Rectal smooth muscle tissue (tissue), 1 donor: ENCODE data around the gene NHERF1.

Experiments
- H3K27ac ChIP-seq: one replicate; pipeline ENCODE4 v1.7.0; 2013; ENCODE audit warnings: low read depth, low read length, inconsistent platforms
- H3K27me3 ChIP-seq: one replicate; pipeline ENCODE4 v1.7.0; 2013; ENCODE audit warnings: low read length; ENCODE audit not compliant: control insufficient read depth, insufficient read depth
- H3K36me3 ChIP-seq: one replicate; pipeline ENCODE4 v1.7.0; 2013; ENCODE audit warnings: low read length; ENCODE audit not compliant: control insufficient read depth, insufficient read depth
- H3K4me1 ChIP-seq: one replicate; pipeline ENCODE4 v1.7.0; 2013; ENCODE audit warnings: low read length; ENCODE audit not compliant: control insufficient read depth, insufficient read depth
- H3K4me3 ChIP-seq: one replicate; pipeline ENCODE4 v1.7.0; 2013; ENCODE audit warnings: low read length
- H3K9ac ChIP-seq: one replicate; pipeline ENCODE4 v1.7.0; 2013; ENCODE audit warnings: low read length

NHERF1 gene

GRCh38 chr17:74723891-74724290, 24.5 kb upstream of the NHERF1 start:
- no peak overlapping the region for H3K9ac ChIP-seq
- no peaks in the 10 kb centered on the region for H3K4me1 ChIP-seq
- H3K27ac ChIP-seq, result no peak overlapping the region
- no peaks in the 10 kb centered on the region for H3K36me3 ChIP-seq
- H3K4me3 ChIP-seq, result no peak overlapping the region
- H3K27me3 ChIP-seq, result no peaks in the 10 kb centered on the region

- Histone ChIP-seq H3K27me3 (no peaks in the 10 kb centered on the region), H3K4me1 (no peaks in the 10 kb centered on the region), H3K36me3 (no peaks in the 10 kb centered on the region), H3K4me3 (no peak overlapping the region), H3K9ac (no peak overlapping the region), H3K27ac (no peak overlapping the region)
Observed at GRCh38 chr17:74725111-74725510, 23.3 kb upstream of the NHERF1 start.

- Histone ChIP-seq H3K9ac (no peak overlapping the region), H3K4me3 (no peak overlapping the region), H3K36me3 (no peaks in the 10 kb centered on the region), H3K27me3 (peaks cover 6% of the 10 kb centered on the region), H3K4me1 (no peaks in the 10 kb centered on the region), H3K27ac (no peak overlapping the region)
Observed at GRCh38 chr17:74728033-74728701, 20.3 kb upstream of the NHERF1 start.

- no peaks in the 10 kb centered on the region for H3K36me3 ChIP-seq
- no peaks in the 10 kb centered on the region for H3K4me1 ChIP-seq
- no peak overlapping the region for H3K27ac ChIP-seq
- H3K9ac ChIP-seq, result no peak overlapping the region
- H3K27me3 ChIP-seq, result peaks cover 6% of the 10 kb centered on the region
- no peak overlapping the region for H3K4me3 ChIP-seq
Observed at GRCh38 chr17:74728702-74729075, 19.7 kb upstream of the NHERF1 start.

- no peak overlapping the region for H3K9ac ChIP-seq
- H3K36me3 ChIP-seq, result no peaks in the 10 kb centered on the region
- H3K4me1 ChIP-seq, result no peaks in the 10 kb centered on the region
- no peak overlapping the region for H3K4me3 ChIP-seq
- H3K27me3 ChIP-seq, result peaks cover 6% of the 10 kb centered on the region
- no peak overlapping the region for H3K27ac ChIP-seq
Observed at GRCh38 chr17:74729368-74729767, 19.1 kb upstream of the NHERF1 start.

GRCh38 chr17:74729866-74730265, 18.6 kb upstream of the NHERF1 start:
- Histone ChIP-seq H3K27ac (no peak overlapping the region), H3K4me3 (no peak overlapping the region), H3K27me3 (peaks cover 6% of the 10 kb centered on the region), H3K9ac (no peak overlapping the region), H3K36me3 (no peaks in the 10 kb centered on the region), H3K4me1 (no peaks in the 10 kb centered on the region)

GRCh38 chr17:74730491-74731346, 17.7 kb upstream of the NHERF1 start:
- no peak overlapping the region for H3K9ac ChIP-seq
- H3K27me3 ChIP-seq, result peaks cover 6% of the 10 kb centered on the region
- H3K27ac ChIP-seq, result no peak overlapping the region
- no peak overlapping the region for H3K4me3 ChIP-seq
- H3K36me3 ChIP-seq, result no peaks in the 10 kb centered on the region
- no peaks in the 10 kb centered on the region for H3K4me1 ChIP-seq

- H3K27ac ChIP-seq, result no peak overlapping the region
- H3K4me1 ChIP-seq, result no peaks in the 10 kb centered on the region
- H3K4me3 ChIP-seq, result no peak overlapping the region
- H3K9ac ChIP-seq, result no peak overlapping the region
- H3K36me3 ChIP-seq, result no peaks in the 10 kb centered on the region
- H3K27me3 ChIP-seq, result peaks cover 6% of the 10 kb centered on the region
Observed at GRCh38 chr17:74731347-74731605, 17.2 kb upstream of the NHERF1 start.

- no peak overlapping the region for H3K9ac ChIP-seq
- no peaks in the 10 kb centered on the region for H3K4me1 ChIP-seq
- no peaks in the 10 kb centered on the region for H3K36me3 ChIP-seq
- no peak overlapping the region for H3K27ac ChIP-seq
- peaks cover 6% of the 10 kb centered on the region for H3K27me3 ChIP-seq
- H3K4me3 ChIP-seq, result no peak overlapping the region
Observed at GRCh38 chr17:74732042-74732867, 16.2 kb upstream of the NHERF1 start.

- Histone ChIP-seq H3K27ac (no peak overlapping the region), H3K36me3 (no peaks in the 10 kb centered on the region), H3K27me3 (peaks cover 18% of the 10 kb centered on the region), H3K9ac (no peak overlapping the region), H3K4me1 (no peaks in the 10 kb centered on the region), H3K4me3 (no peak overlapping the region)
Observed at GRCh38 chr17:74733365-74734122, 14.9 kb upstream of the NHERF1 start.

- H3K9ac ChIP-seq, result no peak overlapping the region
- H3K27me3 ChIP-seq, result peaks cover 22% of the 10 kb centered on the region
- no peaks in the 10 kb centered on the region for H3K36me3 ChIP-seq
- no peaks in the 10 kb centered on the region for H3K4me1 ChIP-seq
- no peak overlapping the region for H3K27ac ChIP-seq
- H3K4me3 ChIP-seq, result no peak overlapping the region
Observed at GRCh38 chr17:74734256-74734655, 14.2 kb upstream of the NHERF1 start.
